HG03196 (cell line): ENCODE results near the gene ZZZ3.
"Not testable (repeated sequence)": the region's sequence is repeated elsewhere in the genome, so short reads cannot be mapped to it uniquely, and the experiment has no call there.

ENCODE experiments used
- ATAC-seq: cut with Tn5 transposase; IDR thresholded peaks from one replicate; pipeline ENCODE4 v1.9.1; 2021; ENCODE audit not compliant: unreplicated experiment

The ZZZ3 gene

DNA sequence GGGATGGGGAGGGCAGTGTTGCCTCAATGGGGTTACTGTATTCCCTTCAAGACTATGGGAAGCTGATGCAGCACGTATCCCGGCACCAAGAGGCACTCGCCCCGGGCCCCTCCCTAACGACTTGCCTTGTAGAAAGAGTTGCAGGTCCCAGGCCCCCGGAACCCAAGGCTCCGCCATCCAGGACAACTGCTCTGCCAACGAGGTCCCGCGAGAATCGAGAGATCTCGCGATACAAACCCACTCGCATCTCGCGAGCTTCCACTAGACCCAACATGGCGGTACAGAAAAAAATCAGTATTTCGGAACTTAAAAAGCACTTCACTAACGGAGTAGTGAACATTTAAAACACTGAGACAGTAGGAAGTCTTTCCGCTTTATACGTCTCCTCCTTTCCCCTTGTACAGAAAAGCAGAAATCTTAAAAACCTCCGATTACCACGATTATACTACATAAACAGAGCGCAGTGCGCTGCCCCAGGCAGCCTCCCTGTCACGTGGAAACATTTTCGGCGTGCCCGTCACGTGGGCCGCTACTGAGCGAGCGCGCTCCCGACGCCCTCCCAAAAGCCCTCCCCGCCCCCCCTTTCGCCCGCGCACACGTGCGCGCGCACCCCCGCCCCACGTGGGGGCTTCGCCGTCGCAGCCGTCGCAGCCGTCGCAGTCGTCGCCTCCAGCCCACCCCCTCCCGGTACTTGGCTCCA, at the start of gene ZZZ3:
TSS of gene ZZZ3 (minus strand) at position 199 of the 700 bp plus-strand sequence. CDS start 49,304 bp downstream, outside the sequence.
- ATAC-seq = peak; percentile 71

DNA sequence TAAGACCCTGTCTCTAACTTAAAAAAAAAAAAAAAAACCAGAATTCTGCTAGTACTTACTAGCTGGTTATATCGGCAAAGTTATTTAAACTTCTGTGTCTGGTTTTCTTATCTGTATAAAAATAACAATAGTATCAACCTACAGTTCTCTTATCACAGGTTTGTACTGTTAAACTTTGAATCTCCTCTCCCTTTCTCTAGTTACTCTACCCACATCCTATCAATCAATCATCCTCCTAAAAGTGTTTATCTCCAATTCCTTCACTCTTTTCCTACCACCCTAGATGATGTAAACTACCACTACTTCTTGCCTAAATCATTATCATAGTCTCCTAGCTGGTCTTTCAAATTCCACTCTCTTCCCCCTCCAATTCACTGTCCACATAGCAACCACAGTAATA, 49.6 kb upstream of the ZZZ3 start:
- no peak for ATAC-seq

DNA sequence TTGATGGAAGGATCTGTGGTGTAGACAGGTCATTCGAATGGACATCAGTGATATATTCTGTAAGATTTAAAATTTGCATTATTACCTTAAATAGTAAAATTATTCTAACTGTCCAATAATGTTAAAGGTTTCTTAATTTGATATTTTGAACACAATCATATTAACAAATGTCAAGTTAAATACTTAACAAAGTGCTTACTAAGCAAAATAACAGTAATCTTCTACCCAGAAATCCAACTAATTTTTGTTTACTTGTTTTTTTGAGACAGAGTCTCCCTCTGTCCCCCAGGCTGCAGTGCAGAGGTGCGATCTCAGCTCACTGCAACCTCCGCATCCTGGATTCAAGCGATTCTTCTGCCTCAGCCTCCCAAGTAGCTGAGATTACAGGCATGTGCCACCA, 43.2 kb upstream of the ZZZ3 start:
- no peak for ATAC-seq

DNA sequence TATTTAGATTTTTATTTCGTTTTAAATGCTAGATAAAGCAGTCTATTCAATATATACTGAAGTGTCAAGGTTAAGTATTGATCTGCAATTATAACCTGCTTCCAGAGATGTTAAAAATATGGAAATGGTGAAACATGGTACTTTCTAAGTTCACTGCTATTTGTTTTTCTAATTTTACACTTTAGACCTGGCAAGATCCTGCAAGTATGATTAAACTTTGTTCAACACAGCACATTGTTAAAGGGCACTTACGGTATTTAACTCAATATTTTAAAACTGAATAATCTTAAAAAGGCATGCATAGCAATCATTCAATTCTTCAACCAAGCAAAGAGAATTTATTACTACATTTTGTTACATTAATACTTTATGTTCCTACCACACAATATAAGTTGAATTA, 35.7 kb upstream of the ZZZ3 start:
- no peak for ATAC-seq

DNA sequence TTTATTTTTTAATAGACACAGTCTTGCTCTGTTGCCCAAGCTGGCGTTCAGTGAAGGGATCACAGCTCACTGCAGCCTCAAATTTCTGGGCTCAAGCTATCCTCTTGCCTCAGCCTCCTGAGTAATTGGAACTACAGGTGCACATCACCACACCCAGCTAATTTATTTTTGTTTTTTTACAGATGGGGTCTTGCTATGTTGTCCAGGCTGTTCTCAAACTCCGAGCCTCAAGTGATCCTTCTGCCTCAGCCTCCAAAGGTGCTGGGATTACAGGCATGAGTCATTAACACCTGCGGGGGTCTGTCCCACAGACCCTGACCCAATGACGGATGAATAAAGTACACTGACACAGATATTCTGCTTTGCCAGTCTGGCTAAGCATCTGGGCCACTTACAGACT, 33.6 kb upstream of the ZZZ3 start:
- no peak for ATAC-seq

DNA sequence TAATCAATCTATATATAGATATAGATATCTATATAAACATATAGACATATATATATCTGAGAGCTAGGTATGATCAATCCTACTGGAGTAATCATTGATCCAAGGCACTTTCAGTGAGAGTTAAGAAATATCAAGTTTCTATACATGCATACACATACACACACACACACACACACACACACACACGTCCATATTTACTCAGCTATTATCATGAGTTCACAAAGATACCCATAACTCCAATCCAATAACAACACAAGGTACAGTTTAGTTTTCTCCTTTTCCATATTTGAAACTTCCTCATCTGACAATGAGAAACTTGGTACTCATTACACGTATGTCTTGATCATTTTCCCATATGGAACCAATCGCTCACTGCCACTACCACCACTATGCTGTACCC, 27.3 kb upstream of the ZZZ3 start:
- ATAC-seq = no peak

DNA sequence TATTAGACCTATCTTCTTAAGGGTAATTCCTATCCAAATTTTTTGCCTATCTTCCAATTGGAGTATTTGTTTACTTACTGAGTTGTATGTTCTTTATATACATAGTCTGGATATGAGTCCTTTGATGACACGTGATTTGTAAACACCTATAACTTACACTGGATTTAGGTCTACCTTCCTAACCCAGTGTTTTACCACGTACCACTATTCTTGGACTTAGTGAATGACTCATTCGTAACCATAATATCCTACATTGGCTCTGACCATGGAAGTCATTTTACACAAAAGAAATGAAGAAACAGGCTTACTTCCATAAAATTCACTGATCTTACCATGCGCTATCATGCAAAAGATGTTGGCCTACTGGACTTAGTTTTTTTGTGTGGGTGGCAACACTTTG, 23.9 kb upstream of the ZZZ3 start:
- no peak for ATAC-seq

DNA sequence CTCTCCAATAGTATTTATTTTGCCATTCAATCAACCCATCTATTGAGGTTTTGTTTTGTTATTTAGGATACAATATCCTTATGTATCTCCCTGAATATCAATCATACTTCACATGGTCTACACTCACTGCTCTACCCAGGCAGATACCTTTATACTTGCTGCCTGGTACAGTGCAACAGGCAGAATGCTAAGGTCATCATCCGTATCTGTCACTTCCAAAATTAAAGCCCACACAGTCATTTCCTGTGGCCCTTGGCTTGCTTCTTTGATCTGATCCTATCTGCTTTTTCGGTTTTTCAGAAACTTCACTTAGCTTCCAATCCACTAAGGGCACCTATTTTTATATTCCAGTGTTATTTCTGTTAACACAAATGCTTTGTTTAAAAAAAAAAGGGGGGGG, 22.3 kb upstream of the ZZZ3 start:
- no peak for ATAC-seq

DNA sequence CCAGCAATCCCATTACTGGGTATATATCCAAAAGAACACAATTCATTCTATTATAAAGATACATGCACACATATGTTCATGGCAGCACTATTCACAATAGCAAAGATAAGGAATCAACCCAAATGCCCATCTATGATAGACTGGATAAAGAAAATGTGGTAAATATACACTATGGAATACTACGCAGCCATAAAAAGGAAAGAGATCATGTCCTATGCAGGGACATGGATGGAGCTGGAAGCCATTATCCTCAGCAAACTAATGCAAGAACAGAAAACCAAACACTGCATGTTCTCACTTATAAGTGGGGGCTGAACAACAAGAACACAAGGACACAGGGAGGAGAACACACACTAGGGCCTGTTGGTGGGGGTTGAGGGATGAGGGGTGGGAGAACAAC, 17.2 kb upstream of the ZZZ3 start:
- not testable (repeated sequence) for ATAC-seq

DNA sequence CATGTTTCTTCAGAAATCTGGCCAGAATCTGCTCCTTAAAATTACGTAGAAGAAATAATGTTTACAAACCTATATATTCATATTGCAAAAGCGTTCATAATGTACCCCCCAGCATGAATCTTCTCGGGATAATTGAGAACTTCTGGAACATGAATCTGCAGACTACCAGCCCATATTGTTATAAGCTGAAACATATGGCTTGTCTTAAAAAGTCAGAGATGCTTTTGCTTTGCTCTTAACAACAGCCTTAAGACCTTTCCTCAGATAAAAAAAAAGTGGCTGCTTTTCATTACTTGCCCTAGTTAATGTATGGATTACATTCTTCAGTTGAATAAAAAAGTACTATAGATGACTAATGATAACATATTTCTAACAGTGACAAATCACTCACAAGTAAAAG, 15.0 kb upstream of the ZZZ3 start:
- ATAC-seq = no peak

DNA sequence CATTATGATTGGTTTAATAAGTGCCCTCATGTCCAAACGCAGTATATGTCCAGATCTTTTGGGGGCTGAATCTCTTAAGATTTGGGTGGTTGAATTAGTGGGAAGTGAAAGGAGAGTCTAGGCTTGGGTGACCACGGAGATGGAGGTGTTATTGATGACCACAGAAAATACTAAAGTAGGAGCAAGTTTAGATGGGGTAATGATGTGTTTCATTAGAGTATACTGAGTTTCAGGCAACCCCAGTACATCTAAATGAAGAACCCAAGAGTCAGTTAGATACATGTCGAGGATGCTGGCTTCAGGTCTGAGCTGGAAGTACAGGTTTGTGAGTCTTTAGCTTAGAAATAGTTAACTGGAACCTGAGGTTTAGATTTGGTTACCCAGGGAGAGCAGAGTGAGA, 6.5 kb upstream of the ZZZ3 start:
- ATAC-seq = no peak

DNA sequence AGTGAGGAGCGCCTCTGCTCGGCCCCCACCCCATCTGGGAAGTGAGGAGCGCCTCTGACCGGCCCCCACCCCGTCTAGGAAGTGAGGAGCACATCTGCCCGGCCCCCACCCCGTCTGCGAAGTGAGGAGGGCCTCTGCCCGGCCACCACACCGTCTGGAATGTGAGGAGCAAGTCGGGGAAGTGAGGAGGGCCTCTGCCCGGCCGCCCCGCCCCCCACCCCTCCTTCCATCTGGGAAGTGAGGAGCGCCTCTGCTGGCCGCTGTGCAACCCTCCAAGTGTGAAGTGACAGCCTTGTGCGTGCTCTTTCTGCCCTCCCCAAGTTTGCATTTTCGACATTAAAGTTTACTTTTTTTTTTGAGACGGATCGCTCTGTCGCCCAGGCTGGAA, 5.1 kb upstream of the ZZZ3 start:
- no peak for ATAC-seq

DNA sequence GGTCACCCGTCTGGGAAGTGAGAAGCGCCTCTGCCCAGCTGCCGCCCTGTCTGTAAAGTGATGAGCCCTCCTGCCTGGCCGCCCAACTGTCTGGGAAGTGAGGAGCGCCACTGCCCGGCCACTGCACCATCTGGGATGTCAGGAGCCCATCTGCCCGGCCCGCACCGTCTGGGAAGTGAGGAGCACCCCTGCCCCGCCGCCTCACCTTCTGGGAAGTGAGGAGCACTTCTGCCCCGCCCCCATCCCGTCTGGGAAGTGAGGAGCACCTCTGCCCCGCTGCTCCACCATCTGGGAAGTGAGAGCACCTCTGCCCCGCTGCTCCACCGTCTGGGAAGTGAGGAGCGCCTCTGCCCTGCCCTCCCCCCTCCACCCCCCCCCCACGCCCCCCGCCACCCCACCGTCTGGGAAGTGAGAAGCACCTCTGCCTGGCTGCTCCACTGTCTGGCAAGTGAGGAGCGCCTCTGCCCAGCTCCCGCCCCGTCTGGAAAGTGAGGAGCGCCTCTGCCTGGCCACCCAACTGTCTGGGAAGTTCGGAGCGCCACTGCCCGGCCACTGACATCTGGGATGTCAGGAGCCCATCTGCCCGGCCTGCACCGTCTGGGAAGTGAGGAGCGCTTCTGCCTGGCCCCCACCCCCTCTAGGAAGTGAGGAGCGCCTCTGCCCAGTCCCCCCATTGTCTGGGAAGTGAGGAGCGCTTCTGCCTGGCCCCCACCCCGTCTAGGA, 4.5 kb upstream of the ZZZ3 start:
- no peak for ATAC-seq

DNA sequence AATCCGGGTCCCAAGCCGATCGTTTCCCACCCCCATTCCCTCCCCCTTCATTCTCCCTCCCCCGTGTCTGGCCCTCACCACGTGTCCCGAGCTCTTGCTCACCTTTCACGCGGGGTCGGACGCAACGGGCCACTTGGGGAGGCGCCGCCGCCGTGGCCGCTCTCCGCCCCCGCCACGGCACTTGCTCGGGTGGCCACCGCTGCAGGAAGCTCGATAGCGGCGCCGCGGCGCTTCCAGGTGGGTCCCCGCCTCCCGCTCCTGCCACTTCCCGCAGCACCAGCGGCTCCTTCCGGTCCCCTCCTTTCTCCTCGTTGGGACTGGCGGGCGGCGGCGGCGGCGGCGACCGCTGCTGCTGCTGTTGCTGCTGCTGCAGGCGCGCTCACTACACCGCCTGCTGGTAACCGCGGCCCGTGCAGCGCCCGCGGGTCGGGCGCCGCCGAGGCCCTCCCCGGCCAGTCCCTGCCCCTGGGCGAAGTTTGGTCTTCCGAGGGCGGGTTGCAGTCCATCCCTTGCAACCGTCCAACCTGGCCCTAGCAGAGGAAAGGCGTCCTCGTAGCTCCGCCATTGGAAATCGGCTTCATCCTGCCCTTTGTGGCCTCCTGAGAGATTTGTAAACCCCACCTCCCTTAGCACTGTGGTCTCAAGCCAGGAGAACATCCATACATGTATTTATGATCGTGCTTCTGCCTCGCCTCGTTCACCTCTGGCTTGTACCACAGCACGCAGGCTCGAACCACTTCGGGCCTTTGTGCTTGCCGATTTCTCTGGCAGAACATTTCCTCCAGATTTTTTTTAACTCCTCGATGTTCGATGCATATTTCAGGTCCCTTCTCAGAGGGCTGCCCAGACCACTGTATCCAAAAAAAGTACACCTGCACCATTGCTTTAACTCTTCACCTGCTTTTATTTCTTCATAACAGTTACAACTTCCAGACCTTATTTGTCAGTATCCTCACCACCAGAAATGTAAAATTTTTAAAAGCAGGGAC, 996 bp upstream of the ZZZ3 start:
- peak; percentile 86 for ATAC-seq

DNA sequence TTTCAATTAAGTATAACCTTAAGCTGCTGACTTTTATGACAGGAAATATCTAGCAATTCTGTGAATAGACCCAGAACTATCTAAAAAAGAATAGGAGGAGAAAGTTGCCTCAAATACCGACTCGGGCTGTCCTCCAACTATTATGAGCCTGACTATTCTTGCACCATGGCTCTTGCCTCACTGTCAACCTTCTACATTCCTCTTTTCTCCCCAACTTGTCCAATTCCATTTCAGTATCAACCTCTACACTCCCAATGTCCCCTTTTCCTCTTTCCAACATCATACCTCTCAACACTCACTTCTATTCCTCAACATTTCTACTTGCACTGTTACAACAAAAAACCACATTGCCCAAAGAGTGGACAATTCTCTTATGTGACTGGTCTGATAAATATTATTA, 2.3 kb downstream of the ZZZ3 start:
- ATAC-seq = no peak

DNA sequence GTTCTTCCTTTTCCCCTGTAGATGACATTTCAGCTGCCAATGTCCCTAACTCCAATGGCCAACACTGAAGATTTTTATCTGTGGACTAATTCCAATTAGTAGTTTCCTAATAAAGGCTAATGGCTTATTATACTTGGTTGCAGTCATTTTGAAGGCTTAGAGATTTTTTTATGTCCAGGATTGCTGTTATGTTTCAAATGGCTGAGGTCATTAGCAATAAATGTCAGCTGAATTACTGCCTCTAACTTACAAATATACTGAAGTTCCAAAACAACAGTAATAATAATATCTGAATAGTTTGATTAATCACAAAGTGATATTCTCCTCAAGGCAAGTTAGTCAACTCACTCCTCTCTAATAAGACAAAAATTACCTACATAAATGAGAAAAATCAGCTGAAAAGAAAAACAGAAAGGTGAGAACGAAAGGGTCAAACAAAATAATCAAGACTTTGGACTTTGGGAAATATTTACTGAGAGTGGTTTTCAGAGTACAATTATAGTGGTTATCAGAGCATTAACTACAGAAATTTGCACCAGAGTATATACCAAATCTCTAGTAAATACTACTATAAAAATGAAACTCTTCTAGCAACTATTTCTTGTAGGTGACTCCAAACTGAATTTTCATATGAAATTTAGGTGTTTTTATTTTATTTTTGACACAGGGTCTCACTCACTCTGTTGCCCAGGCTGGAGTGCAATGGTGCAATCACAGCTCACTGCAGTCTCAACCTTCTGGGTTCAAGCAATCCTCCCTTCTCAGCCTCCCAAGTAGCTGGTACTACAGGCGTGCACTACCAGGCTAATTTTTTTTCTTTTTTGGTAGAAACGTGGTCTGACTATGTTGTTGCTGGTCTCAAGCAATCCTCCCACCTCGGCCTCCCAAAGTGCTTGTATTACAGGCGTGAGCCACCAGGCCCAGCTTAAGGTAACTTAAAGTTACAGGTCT, 3.5 kb downstream of the ZZZ3 start:
- ATAC-seq = no peak

DNA sequence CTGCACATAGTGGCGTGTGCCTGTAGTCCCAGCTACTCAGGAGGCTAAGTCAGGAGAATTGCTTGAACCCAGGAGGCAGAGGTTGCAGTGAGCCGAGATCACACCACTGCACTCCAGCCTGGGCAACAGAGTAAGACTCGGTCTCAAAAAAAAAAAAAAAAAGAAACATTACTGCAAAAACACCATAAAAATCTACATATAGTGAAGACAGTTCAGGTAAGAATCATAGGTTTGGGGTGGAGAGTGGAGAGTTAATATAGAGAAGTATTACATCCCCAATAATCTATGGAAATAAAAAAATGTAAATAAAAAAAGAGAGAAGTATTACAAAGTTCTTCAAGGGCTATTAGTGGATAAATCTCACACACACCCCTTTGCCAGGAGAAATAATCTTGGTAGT, 7.7 kb downstream of the ZZZ3 start:
- ATAC-seq = not testable (repeated sequence)

DNA sequence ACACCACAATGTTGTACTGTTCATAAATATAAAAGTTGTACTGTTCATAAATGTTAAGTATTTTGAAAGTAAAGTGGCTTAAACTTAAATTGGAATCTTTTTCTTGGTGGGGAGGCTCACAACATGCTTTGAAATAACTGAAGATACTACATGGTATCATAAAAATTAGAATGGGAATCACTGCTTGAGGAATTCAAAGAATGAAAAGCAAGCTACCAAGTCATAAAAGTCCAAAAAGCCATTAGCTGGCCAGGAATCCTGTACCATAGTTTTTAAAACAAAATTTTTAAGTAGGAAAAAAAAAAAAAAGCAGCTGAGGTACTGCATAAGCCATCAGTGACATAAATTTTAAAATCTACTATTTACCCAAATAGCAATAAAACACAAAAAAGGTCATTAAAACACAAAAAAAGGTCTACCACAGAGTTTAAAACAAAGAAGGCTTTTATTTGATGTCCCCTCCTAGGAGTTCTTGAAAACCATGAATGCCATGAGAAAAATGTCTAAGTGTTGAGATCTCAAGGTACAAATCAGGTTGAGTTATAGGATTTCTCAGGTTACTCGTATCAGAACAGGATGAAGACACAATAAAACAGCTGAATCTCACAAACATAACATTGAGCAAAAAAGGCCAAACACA, 8.6 kb downstream of the ZZZ3 start:
- ATAC-seq = no peak

DNA sequence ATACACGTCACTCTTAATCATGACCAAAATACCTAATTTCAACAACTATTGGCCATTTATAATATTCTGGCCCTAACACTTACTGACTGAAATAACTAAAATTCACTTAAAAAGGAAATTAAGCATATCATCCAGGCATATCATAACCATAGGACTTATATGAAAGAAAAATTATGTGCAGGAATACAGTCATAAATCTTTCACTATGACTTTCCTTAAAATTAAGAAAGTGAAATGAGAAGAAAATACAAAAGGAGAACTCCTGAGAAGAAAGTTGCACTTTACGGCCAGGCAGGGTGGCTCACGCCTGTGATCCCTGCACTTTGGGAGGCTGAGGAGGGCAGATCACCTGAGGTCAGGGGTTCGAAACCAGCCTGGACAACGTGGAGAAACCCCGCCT, 9.4 kb downstream of the ZZZ3 start:
- no peak for ATAC-seq

DNA sequence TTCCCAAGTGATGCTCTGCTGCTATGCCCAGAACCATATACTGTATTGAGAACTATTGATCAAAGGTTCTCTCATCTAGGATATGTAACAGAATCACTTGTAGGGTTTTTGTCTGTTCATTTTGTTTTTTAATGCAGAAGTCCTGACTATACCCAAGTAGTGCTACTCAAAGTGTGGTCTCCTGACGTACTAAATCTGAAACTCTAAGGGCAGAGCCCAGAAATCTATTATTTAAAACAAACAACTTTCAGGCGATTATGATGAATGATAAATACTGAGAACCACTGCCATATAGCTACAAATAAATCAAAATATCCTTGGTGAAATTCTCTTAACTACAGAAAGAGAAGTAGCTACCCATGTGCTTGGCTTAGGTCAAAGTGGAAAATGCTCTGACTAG, 10.1 kb downstream of the ZZZ3 start:
- no peak for ATAC-seq
